HG02870 (cell line): ENCODE results near the gene DET1.
A peak's percentile ranks its signal among the peaks of the same experiment; 100 is the strongest.

Experiments
- ATAC-seq: cut with Tn5 transposase; IDR thresholded peaks from one replicate; pipeline ENCODE4 v1.9.1; 2021; ENCODE audit warnings: mild to moderate bottlenecking, moderate library complexity; ENCODE audit not compliant: unreplicated experiment

Gene DET1

GRCh38 chr15:88467935-88468528 is 78.4 kb downstream of the DET1 start:
- ATAC-seq = peak; percentile 15

- peak; percentile 87 for ATAC-seq
Measured at GRCh38 chr15:88467073-88467934, 79.2 kb downstream of the DET1 start, which contains the start of the genes MRPL46 and MRPS11. TSS of gene MRPL46 (minus strand) at chr15:88467388. CDS start at chr15:88467377, 11 bp downstream. TSS of gene MRPS11 (plus strand) at chr15:88467708. CDS start at chr15:88467718, 10 bp downstream.

- ATAC-seq = no peak
Measured at GRCh38 chr15:88465633-88466224, 80.8 kb downstream of the DET1 start.

GRCh38 chr15:88463870-88464532 is 82.5 kb downstream of the DET1 start:
- no peak for ATAC-seq
